RWPE1 (cell line): Measurements from ENCODE around the gene CHRFAM7A.
"Not testable (repeated sequence)": the region's sequence is repeated elsewhere in the genome, so short reads cannot be mapped to it uniquely, and the experiment has no call there.

Experiments
- CTCF ChIA-PET: fragments of 350-600 bp; sonication (Branson Sonifier 250); formaldehyde crosslinking; extraction: SDS; loops from one replicate; lab custom pipeline; 2021; lab: Yijun Ruan, JAX
- POLR2A ChIA-PET: fragments of 400-600 bp; formaldehyde crosslinking; extraction: SDS; loops from one replicate; lab custom pipeline; 2020; ENCODE audit warnings: antibody characterized with exemption; ENCODE audit not compliant: low non-redundant PET; lab: Yijun Ruan, JAX
- DNase-seq: peaks from one replicate; pipeline ENCODE4 v3.0.0; 2012; ENCODE audit warnings: low spot score
- H3K27ac ChIP-seq: fragments of 450-650 bp; 2 replicates; pipeline ENCODE4 v1.5.1; 2017

The CHRFAM7A gene

DNA sequence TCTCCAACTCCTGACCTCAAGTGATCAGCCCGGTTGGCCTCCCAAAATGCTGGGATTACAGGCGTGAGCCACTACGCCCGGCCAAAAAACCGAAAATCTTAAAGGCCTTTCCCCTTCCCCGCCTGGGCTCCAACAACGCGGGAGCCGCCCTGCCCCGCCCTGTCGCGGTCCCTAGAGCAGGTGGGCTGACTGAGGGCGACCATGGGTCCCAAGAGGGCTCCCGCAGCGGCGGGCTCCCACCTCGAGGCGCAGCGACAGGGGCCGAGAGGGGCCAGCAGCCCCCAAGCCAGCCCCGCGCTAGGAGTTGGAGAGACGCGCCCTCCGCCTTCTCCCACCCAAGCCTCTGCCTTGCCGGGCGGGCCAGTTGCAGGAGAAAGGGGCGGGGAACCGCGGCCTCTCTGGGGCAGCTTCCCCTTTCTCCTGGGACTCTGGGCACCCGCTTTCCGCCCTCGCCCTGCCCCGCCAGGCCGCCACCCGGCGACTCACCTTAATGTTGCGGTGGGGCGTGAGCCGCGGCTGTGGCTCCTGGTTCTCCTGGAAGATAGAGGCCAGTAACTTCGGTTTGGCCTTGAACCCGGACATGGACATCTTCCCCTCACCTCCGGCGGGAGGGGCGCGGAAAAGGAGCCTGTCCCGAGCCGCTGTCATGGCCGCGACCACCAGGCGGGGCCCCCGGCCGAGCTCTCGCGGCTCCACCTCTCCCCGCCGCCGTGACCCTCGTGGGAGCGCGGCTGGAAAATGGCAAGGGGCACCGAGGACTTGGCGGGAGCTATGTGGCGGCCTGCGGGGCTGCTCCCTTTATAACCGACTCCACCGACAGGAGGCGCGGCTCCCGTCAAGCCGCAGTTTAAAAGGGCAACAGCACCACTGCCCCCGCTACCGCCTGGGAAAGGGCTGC lies at the start of gene CHRFAM7A:
Gene CHRFAM7A (minus strand): TSS at position 775 of the 898 bp plus-strand sequence. CDS start 10,189 bp downstream, outside the sequence.
- POLR2A ChIA-PET, CTCF ChIA-PET, DNase-seq, H3K27ac ChIP-seq: not testable (repeated sequence)

DNA sequence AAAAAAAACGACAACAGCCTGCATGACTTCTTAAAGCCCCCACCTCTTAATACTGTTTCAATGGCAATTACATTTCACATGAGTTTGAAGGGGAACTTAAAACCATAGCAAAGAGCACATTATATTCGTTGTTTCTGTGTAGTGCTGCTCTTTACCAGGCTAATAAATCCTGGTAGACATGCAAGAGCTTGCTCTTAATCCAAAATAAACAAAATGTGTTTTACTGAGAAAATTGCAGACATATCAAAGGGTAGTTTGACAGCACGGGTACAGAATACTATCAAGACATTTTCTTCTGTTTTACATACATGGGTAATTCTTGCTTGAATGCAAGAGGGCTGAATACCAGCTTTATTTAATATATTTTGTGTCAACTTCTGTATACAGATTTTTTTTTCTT lies 45.0 kb upstream of the CHRFAM7A start:
- POLR2A ChIA-PET = not testable (repeated sequence)

GRCh38 chr15:30435878-30436277 lies 42.5 kb upstream of the CHRFAM7A start:
- POLR2A ChIA-PET, DNase-seq, H3K27ac ChIP-seq, CTCF ChIA-PET: not testable (repeated sequence)

More for the DNA sequence above, 45.0 kb upstream of the CHRFAM7A start:
- DNase-seq, CTCF ChIA-PET, H3K27ac ChIP-seq: not testable (repeated sequence)

DNA sequence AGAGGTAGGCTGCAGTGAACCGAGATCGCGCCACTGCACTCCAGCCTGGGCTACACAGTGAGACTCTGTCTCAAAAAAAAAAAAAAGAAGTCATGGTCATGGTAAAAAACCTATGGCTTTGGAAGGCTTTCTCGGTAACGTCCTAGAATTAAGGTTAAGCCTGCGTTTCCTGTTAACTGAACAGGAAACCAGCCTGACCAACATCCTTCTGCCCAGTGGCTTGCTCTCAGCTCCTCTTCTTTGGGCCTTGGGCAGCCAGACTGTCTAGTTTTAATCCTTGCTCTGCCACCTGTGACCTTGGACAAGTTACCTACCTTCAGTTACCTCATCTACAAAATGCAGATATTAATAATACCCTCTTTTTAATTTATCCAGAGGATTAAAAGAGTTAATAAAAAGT lies 27.4 kb upstream of the CHRFAM7A start:
- H3K27ac ChIP-seq, DNase-seq, POLR2A ChIA-PET, CTCF ChIA-PET: not testable (repeated sequence)

DNA sequence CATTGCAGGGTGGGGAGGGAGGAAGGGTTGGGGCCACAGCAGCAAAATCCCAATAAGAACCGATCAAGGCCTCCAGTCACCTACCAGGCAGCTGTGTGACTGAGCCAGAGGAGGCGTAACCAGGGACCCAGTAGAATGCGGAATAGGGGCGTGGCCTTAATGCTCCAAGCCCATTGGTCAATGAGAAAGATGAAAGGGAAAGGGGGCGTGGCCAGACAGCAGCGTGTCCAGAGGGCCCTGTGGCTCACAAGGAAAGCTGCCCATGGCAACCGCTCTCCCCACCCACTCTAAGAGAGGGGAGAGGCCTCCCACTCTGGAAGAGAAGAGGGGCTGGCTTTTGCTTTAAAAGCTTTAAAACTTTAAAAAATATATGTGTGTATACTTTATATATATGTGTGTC lies 20.8 kb upstream of the CHRFAM7A start, which contains the start of gene GOLGA8R:
Gene GOLGA8R (minus strand): TSS at position 101 of the 400 bp plus-strand sequence. CDS start 98 bp downstream, at position 3.
- POLR2A ChIA-PET, H3K27ac ChIP-seq, DNase-seq, CTCF ChIA-PET: not testable (repeated sequence)

GRCh38 chr15:30407636-30408035 lies 14.3 kb upstream of the CHRFAM7A start:
- CTCF ChIA-PET, DNase-seq, H3K27ac ChIP-seq, POLR2A ChIA-PET: not testable (repeated sequence)

- H3K27ac ChIP-seq, CTCF ChIA-PET, POLR2A ChIA-PET, DNase-seq: not testable (repeated sequence)
Observed at GRCh38 chr15:30398988-30399387, 5.6 kb upstream of the CHRFAM7A start.

DNA sequence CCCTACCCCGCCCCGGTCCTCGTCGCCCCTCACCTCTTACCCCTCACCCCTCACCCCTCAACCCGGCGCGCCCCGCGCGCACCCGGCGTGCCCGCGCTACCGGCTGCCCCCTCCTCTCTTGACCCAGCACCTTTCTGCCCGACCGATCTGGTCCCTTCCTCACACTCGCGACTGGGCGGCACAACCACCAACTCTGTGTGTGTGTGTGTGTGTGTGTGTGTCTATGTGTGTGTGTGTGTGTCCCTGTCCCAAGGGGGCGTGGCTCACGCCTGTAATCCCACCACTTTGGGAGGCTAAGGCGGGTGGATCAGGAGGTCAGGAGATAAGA lies 288 bp upstream of the CHRFAM7A start:
- DNase-seq, CTCF ChIA-PET, POLR2A ChIA-PET, H3K27ac ChIP-seq: not testable (repeated sequence)

DNA sequence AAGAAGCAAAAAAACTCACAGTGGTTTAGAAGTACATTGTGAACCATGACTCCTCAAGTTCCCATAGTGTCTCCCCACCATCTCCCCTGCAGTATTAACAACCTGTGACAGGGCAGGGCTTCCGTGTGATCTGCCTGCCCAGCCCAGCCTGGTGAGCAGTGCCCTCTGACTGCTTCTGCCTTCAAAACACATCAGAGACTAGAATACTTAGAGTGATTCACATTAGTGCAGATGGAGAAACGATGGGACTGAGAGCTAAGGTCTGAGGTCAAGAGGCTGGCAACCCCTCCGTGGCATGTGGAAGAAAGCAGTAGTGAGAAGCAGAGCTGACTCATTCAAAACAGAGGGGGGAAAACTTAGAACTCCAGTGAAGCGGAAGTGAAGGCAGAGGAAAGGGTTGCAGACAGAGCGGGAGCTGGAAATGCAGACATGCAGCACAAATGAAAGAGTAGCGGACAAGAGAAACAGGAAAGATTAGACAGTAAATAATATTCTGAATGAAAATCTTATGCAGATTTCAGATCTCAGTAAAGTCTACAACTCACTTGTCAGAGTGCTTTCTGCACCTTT lies 6.9 kb downstream of the CHRFAM7A start:
- CTCF ChIA-PET = not testable (repeated sequence)

GRCh38 chr15:30377082-30377413 lies 16.3 kb downstream of the CHRFAM7A start:
- DNase-seq, POLR2A ChIA-PET, H3K27ac ChIP-seq, CTCF ChIA-PET: not testable (repeated sequence)

More for the DNA sequence above, 6.9 kb downstream of the CHRFAM7A start:
- DNase-seq, POLR2A ChIA-PET, H3K27ac ChIP-seq: not testable (repeated sequence)

DNA sequence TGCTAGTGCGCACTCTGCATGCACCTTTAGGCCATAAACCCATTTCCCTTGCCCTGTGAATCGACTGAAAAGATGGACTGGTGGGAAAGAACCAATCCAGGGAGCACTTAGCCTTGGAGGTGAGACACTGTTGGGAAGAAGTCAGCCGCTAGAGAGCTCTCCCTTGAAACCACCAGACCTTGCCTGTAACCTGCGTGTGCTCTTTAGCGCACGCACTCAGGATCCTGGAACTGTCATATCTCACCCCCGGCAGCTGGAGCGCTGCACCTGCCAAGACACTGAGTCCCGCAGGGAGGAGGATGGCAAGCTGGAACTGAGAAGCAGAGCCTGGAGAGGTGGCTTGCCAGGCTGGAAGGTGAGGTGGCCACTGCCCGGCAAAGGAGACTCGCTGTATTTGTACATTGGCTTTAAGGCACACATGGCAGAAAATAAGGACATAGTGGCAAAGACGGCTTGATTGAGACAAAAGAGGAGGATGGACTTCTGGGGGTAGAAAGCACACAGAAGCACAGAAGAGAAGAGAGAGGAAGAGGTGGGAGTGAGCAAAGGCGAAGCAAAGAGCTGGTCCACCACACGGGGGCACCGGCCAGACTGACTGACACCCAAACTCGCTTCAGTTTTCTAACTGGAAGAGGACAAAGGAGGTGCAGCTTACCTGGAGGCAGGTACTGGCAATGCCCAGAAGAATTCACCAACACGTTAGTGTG lies 16.8 kb downstream of the CHRFAM7A start:
- POLR2A ChIA-PET, CTCF ChIA-PET, DNase-seq, H3K27ac ChIP-seq: not testable (repeated sequence)

GRCh38 chr15:30375872-30376271 lies 17.5 kb downstream of the CHRFAM7A start:
- CTCF ChIA-PET, POLR2A ChIA-PET, DNase-seq, H3K27ac ChIP-seq: not testable (repeated sequence)

- H3K27ac ChIP-seq, POLR2A ChIA-PET, DNase-seq, CTCF ChIA-PET: not testable (repeated sequence)
Observed at GRCh38 chr15:30374862-30375261, 18.5 kb downstream of the CHRFAM7A start.

GRCh38 chr15:30368271-30368670 lies 25.1 kb downstream of the CHRFAM7A start:
- POLR2A ChIA-PET, CTCF ChIA-PET, H3K27ac ChIP-seq, DNase-seq: not testable (repeated sequence)

- POLR2A ChIA-PET, DNase-seq, CTCF ChIA-PET, H3K27ac ChIP-seq: not testable (repeated sequence)
Observed at GRCh38 chr15:30367246-30367645, 26.1 kb downstream of the CHRFAM7A start.

DNA sequence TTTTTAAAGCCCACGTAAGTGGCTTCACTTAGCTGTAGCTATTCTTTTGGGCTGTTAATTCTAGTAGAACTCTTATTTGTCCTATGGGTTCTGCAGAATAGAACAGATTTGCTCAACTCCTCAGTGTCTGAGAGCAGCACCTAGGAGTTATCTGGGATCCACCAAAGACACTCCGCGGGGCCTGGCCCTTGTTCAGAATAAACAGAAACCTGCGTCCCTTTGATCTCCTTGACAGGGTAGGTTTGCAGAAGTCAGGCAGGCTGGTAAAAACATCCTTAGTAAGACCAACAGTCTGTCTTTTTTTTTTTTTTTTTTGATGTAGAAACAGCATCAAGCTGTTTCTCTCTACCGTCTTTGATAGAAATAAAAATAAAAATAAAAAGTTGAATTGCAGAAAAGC lies 31.9 kb downstream of the CHRFAM7A start:
- CTCF ChIA-PET, DNase-seq, POLR2A ChIA-PET, H3K27ac ChIP-seq: not testable (repeated sequence)

DNA sequence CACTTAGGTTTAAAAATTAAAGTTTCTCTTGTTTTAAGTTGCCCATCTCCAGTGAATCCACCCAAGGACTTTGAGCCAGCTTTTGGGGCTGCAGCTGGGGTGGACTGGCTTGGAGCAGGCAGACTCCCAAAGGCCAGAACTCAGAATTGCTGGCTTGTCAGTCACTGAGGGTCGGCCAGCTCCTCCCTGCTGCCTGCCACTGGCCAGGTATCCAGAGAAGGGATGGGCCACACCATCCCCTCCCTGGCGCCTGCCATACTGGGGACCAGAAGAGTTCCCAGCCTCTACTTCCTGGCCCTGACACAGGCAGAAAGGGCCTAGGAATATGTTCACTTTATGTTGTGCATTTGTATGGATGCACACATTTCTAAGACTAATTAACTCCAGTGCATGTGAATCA lies 32.4 kb downstream of the CHRFAM7A start:
- H3K27ac ChIP-seq, CTCF ChIA-PET, POLR2A ChIA-PET, DNase-seq: not testable (repeated sequence)
